KOPT-K1 (cell line): ENCODE measurements around the gene MKRN2OS.

Experiments used
- H3K27ac ChIP-seq: fragments of 200-600 bp; sonication (generic); 2 replicates; pipeline ENCODE4 v1.5.1; 2016; ENCODE audit warnings: antibody characterized with exemption, mild to moderate bottlenecking, low read depth, low read length; ENCODE audit not compliant: poor library complexity, severe bottlenecking
- H3K36me3 ChIP-seq: fragments of 200-600 bp; sonication (generic); 2 replicates; pipeline ENCODE4 v1.5.1; 2017; ENCODE audit warnings: antibody characterized with exemption, mild to moderate bottlenecking, low read length, moderate library complexity; ENCODE audit not compliant: insufficient read depth
- H3K9me3 ChIP-seq: fragments of 200-600 bp; sonication (generic); 2 replicates; pipeline ENCODE4 v1.5.1; 2017; ENCODE audit warnings: antibody characterized with exemption, low read length, mild to moderate bottlenecking; ENCODE audit not compliant: insufficient read depth, poor library complexity, severe bottlenecking

MKRN2OS gene

GRCh38 chr3:12577379-12577778 is 32.1 kb upstream of the MKRN2OS start:
- H3K36me3 ChIP-seq = peaks cover 97% of the 10 kb centered on the region
- no peak overlapping the region for H3K27ac ChIP-seq
- peaks cover 5% of the 10 kb centered on the region for H3K9me3 ChIP-seq

- Histone ChIP-seq H3K9me3 (peaks cover 5% of the 10 kb centered on the region), H3K36me3 (peaks cover 99% of the 10 kb centered on the region), H3K27ac (no peak overlapping the region)
These were observed 29.4 kb upstream of the MKRN2OS start for GRCh38 chr3:12574661-12575060.

GRCh38 chr3:12574131-12574530 is 28.8 kb upstream of the MKRN2OS start:
- peaks cover 5% of the 10 kb centered on the region for H3K9me3 ChIP-seq
- no peak overlapping the region for H3K27ac ChIP-seq
- peaks cover 99% of the 10 kb centered on the region for H3K36me3 ChIP-seq

- H3K36me3 ChIP-seq = peaks cover 83% of the 10 kb centered on the region
- no peak overlapping the region for H3K27ac ChIP-seq
- peaks cover 4% of the 10 kb centered on the region for H3K9me3 ChIP-seq
These were observed 26.7 kb upstream of the MKRN2OS start for GRCh38 chr3:12571986-12572385.

- Histone ChIP-seq H3K36me3 (peaks cover 69% of the 10 kb centered on the region), H3K9me3 (peaks cover 20% of the 10 kb centered on the region), H3K27ac (no peak overlapping the region)
These were observed 24.5 kb upstream of the MKRN2OS start for GRCh38 chr3:12569836-12570235.

GRCh38 chr3:12568747-12569146 is 23.4 kb upstream of the MKRN2OS start:
- peaks cover 58% of the 10 kb centered on the region for H3K36me3 ChIP-seq
- peaks cover 20% of the 10 kb centered on the region for H3K9me3 ChIP-seq
- no peak overlapping the region for H3K27ac ChIP-seq

- Histone ChIP-seq H3K36me3 (peaks cover 41% of the 10 kb centered on the region), H3K27ac (no peak overlapping the region)
These were observed 21.7 kb upstream of the MKRN2OS start for GRCh38 chr3:12566976-12567375.

GRCh38 chr3:12562451-12562850 is 17.2 kb upstream of the MKRN2OS start:
- no peak overlapping the region for H3K27ac ChIP-seq
- H3K36me3 ChIP-seq = peaks cover 7% of the 10 kb centered on the region; the same call in 1 of the 2 replicates
- peaks cover 20% of the 10 kb centered on the region for H3K9me3 ChIP-seq

More at GRCh38 chr3:12566976-12567375, 21.7 kb upstream of the MKRN2OS start:
- peaks cover 20% of the 10 kb centered on the region for H3K9me3 ChIP-seq

- peaks cover 12% of the 10 kb centered on the region for H3K9me3 ChIP-seq
- H3K36me3 ChIP-seq = peaks cover 7% of the 10 kb centered on the region; the same call in 1 of the 2 replicates
- no peak overlapping the region for H3K27ac ChIP-seq
These were observed 16.1 kb upstream of the MKRN2OS start for GRCh38 chr3:12561397-12561796.

GRCh38 chr3:12560505-12561190 is 15.3 kb upstream of the MKRN2OS start:
- peaks cover 4% of the 10 kb centered on the region for H3K9me3 ChIP-seq
- no peaks in the 10 kb centered on the region; the same call in 1 of the 2 replicates for H3K36me3 ChIP-seq
- no peak overlapping the region for H3K27ac ChIP-seq

- no peaks in the 10 kb centered on the region for H3K9me3 ChIP-seq
- no peaks in the 10 kb centered on the region for H3K36me3 ChIP-seq
- H3K27ac ChIP-seq = no peak overlapping the region
These were observed 14.2 kb upstream of the MKRN2OS start for GRCh38 chr3:12559520-12559919.

GRCh38 chr3:12558706-12559105 is 13.4 kb upstream of the MKRN2OS start:
- H3K27ac ChIP-seq = no peak overlapping the region
- no peaks in the 10 kb centered on the region for H3K36me3 ChIP-seq
- no peaks in the 10 kb centered on the region for H3K9me3 ChIP-seq

GRCh38 chr3:12557473-12558100 is 12.3 kb upstream of the MKRN2OS start:
- no peaks in the 10 kb centered on the region for H3K9me3 ChIP-seq
- peak overlapping the region; percentile 81 for H3K27ac ChIP-seq

GRCh38 chr3:12556690-12557472 is 11.6 kb upstream of the MKRN2OS start, which contains the start of gene MKRN2:
TSS of gene MKRN2 (plus strand) at chr3:12557087. CDS start at chr3:12557151, 64 bp downstream.
- no peaks in the 10 kb centered on the region for H3K36me3 ChIP-seq
- H3K27ac ChIP-seq = peak within 1 kb of the TSS; percentile 81
- H3K9me3 ChIP-seq = no peaks in the 10 kb centered on the region

More at GRCh38 chr3:12557473-12558100, 12.3 kb upstream of the MKRN2OS start:
- no peaks in the 10 kb centered on the region for H3K36me3 ChIP-seq

- peak overlapping the region; percentile 81 for H3K27ac ChIP-seq
- no peaks in the 10 kb centered on the region for H3K9me3 ChIP-seq
- H3K36me3 ChIP-seq = no peaks in the 10 kb centered on the region
These were observed 11.0 kb upstream of the MKRN2OS start for GRCh38 chr3:12556314-12556689.
